ENCODE data around the gene GFY. TPM values are rescaled to one million over a fixed set of nuclear protein-coding genes. Genes with fewer than 3 reads are reported as not detected.

The GFY gene
- total RNA-seq (ENCODE audit: low replicate concordance) = not detected in 2 replicates

- DNase-seq (ENCODE audit: low read depth) = no peak
- H3K4me3 ChIP-seq (ENCODE audit: low read depth, low read length) = no peak within 1 kb of the TSS
- TF ChIP-seq CTCF (IDR thresholded peaks at IDR 0.05; ENCODE audit: insufficient read depth, low read length) = no peak
Measured at GRCh38 chr19:49425178-49425577, at the start of gene GFY. Gene GFY, plus strand, starts transcription at chr19:49425388. Its CDS starts 1,043 bp downstream, at chr19:49426431.

GRCh38 chr19:49378512-49378911, 46.7 kb upstream of the GFY start:
- TF ChIP-seq CTCF (IDR thresholded peaks at IDR 0.05; ENCODE audit: insufficient read depth, low read length) = no peak
- DNase-seq (ENCODE audit: low read depth) = no peak
- H3K4me3 ChIP-seq (ENCODE audit: low read depth, low read length) = no peak overlapping the region

GRCh38 chr19:49380391-49380790, 44.8 kb upstream of the GFY start:
- no peak overlapping the region for H3K4me3 ChIP-seq (ENCODE audit: low read depth, low read length)
- DNase-seq (ENCODE audit: low read depth) = no peak
- no peak for TF ChIP-seq CTCF (IDR thresholded peaks at IDR 0.05; ENCODE audit: insufficient read depth, low read length)

GRCh38 chr19:49382639-49383038, 42.5 kb upstream of the GFY start:
- no peak overlapping the region for H3K4me3 ChIP-seq (ENCODE audit: low read depth, low read length)
- no peak for DNase-seq (ENCODE audit: low read depth)
- TF ChIP-seq CTCF (IDR thresholded peaks at IDR 0.05; ENCODE audit: insufficient read depth, low read length) = no peak

GRCh38 chr19:49383599-49383998, 41.6 kb upstream of the GFY start:
- no peak overlapping the region for H3K4me3 ChIP-seq (ENCODE audit: low read depth, low read length)
- no peak for TF ChIP-seq CTCF (IDR thresholded peaks at IDR 0.05; ENCODE audit: insufficient read depth, low read length)
- DNase-seq (ENCODE audit: low read depth) = no peak

GRCh38 chr19:49387936-49388372, 37.2 kb upstream of the GFY start, which contains the start of gene KASH5:
Gene KASH5, plus strand, starts transcription at chr19:49388249. Its CDS starts 2,635 bp downstream, at chr19:49390884.
- TF ChIP-seq CTCF (IDR thresholded peaks at IDR 0.05; ENCODE audit: insufficient read depth, low read length) = no peak
- H3K4me3 ChIP-seq (ENCODE audit: low read depth, low read length) = no peak within 1 kb of the TSS
- no peak for DNase-seq (ENCODE audit: low read depth)

- H3K4me3 ChIP-seq (ENCODE audit: low read depth, low read length) = no peak overlapping the region
- no peak for DNase-seq (ENCODE audit: low read depth)
- TF ChIP-seq CTCF (IDR thresholded peaks at IDR 0.05; ENCODE audit: insufficient read depth, low read length) = no peak
Measured at GRCh38 chr19:49389406-49389805, 35.8 kb upstream of the GFY start.
